DND-41 (cell line): ENCODE results near the gene TFIP11.

Experiments
- ATAC-seq: fragments of 200-7000 bp; cut with Tn5 transposase; 3 replicates; pipeline ENCODE4 v1.9.1; 2021; ENCODE audit warnings: low read depth; ENCODE audit not compliant: insufficient read depth
- DNase-seq: peaks from one replicate; pipeline ENCODE4 v3.0.0-alpha.2; 2020
- H2AFZ ChIP-seq: 2 replicates; pipeline ENCODE4 v1.6.0; 2012; ENCODE audit warnings: low read depth, low read length
- H3K27ac ChIP-seq: 2 replicates; pipeline ENCODE4 v1.5.1; 2012; ENCODE audit warnings: low read length, inconsistent platforms
- H3K27me3 ChIP-seq: fragments of 200-600 bp; sonication (generic); 2 replicates; pipeline ENCODE4 v1.6.0; 2012; ENCODE audit warnings: low read length, mild to moderate bottlenecking, inconsistent platforms; ENCODE audit not compliant: insufficient read depth, poor library complexity
- H3K36me3 ChIP-seq: 2 replicates; pipeline ENCODE4 v1.5.1; 2012; ENCODE audit warnings: low read length, inconsistent platforms; ENCODE audit not compliant: insufficient read depth
- H3K4me1 ChIP-seq: 2 replicates; pipeline ENCODE4 v1.5.1; 2012; ENCODE audit warnings: mild to moderate bottlenecking, low read length; ENCODE audit not compliant: insufficient read depth
- H3K4me2 ChIP-seq: 2 replicates; pipeline ENCODE4 v1.6.0; 2012; ENCODE audit warnings: mild to moderate bottlenecking, moderate library complexity, low read length, inconsistent platforms; ENCODE audit not compliant: insufficient read depth
- H3K4me3 ChIP-seq, 2 experiments: fragments of 200-600 bp in 1 of 2; shearing (Covaris generic) in 1 of 2; 2 replicates each; pipeline ENCODE4 v1.5.1; 2012 to 2016; ENCODE audit warnings: inconsistent platforms in 2 of 2, low read length in 2 of 2, mild to moderate bottlenecking in 2 of 2, low read depth in 1 of 2, moderate library complexity in 1 of 2
- H3K79me2 ChIP-seq: 2 replicates; pipeline ENCODE4 v1.6.0; 2012; ENCODE audit warnings: low read length, inconsistent platforms; ENCODE audit not compliant: insufficient read depth
- H3K9ac ChIP-seq: 2 replicates; pipeline ENCODE4 v1.6.0; 2012; ENCODE audit warnings: low read depth, mild to moderate bottlenecking, inconsistent platforms, low read length, moderate library complexity
- H3K9me3 ChIP-seq: 2 replicates; pipeline ENCODE4 v1.5.1; 2012; ENCODE audit warnings: low read length, moderate library complexity, mild to moderate bottlenecking, inconsistent platforms; ENCODE audit not compliant: insufficient read depth, severe bottlenecking
- H4K20me1 ChIP-seq: 2 replicates; pipeline ENCODE4 v1.6.0; 2012; ENCODE audit warnings: low read length; ENCODE audit not compliant: insufficient read depth
- EZH2 ChIP-seq: IDR thresholded peaks from 3 replicates; pipeline ENCODE4 v1.6.1; 2012; ENCODE audit warnings: borderline replicate concordance, low read depth, mild to moderate bottlenecking, moderate library complexity, low read length, inconsistent platforms; ENCODE audit not compliant: severe bottlenecking
- TF ChIP-seq, protein P1 (sequence below): IDR thresholded peaks from 2 replicates; pipeline ENCODE4 v1.5.1; 2012; ENCODE audit warnings: borderline replicate concordance, low read length, moderate library complexity, mild to moderate bottlenecking; ENCODE audit not compliant: poor library complexity, severe bottlenecking; ENCODE audit errors: extremely low read depth

Gene TFIP11

DNA sequence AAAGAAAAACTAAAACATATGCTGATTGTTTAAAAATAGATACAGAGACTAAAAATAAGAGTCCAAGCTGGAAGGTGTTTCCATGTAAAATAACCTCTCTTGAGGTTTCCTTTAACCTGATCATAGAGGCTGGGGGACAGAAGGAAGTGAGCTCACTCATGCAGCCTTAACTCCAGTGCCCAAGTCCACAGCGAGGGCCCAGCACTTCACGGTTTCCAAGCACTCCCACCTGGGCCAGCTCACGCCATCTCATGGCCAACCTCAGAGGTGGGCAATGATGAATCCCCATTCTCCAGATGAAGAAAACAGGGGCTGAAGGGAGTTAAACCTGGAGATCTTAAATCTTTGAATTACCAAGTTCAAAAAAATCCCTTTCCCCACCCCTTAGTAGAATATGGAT is 14.9 kb upstream of the TFIP11 start:
- Histone ChIP-seq H2AFZ (no peak overlapping the region), H3K36me3 (peaks cover 20% of the 10 kb centered on the region), H3K27me3 (no peaks in the 10 kb centered on the region), H3K27ac (no peak overlapping the region), H3K79me2 (no peaks in the 10 kb centered on the region), H3K9me3 (no peaks in the 10 kb centered on the region), H3K4me2 (no peak overlapping the region), H3K9ac (no peak overlapping the region), H4K20me1 (no peaks in the 10 kb centered on the region), H3K4me1 (no peaks in the 10 kb centered on the region), H3K4me3 (no peak overlapping the region)
- DNase-seq, result no peak
- no peak for ATAC-seq
- TF ChIP-seq, protein P1, sequence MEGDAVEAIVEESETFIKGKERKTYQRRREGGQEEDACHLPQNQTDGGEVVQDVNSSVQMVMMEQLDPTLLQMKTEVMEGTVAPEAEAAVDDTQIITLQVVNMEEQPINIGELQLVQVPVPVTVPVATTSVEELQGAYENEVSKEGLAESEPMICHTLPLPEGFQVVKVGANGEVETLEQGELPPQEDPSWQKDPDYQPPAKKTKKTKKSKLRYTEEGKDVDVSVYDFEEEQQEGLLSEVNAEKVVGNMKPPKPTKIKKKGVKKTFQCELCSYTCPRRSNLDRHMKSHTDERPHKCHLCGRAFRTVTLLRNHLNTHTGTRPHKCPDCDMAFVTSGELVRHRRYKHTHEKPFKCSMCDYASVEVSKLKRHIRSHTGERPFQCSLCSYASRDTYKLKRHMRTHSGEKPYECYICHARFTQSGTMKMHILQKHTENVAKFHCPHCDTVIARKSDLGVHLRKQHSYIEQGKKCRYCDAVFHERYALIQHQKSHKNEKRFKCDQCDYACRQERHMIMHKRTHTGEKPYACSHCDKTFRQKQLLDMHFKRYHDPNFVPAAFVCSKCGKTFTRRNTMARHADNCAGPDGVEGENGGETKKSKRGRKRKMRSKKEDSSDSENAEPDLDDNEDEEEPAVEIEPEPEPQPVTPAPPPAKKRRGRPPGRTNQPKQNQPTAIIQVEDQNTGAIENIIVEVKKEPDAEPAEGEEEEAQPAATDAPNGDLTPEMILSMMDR, result no peak
- no peak for TF ChIP-seq EZH2

DNA sequence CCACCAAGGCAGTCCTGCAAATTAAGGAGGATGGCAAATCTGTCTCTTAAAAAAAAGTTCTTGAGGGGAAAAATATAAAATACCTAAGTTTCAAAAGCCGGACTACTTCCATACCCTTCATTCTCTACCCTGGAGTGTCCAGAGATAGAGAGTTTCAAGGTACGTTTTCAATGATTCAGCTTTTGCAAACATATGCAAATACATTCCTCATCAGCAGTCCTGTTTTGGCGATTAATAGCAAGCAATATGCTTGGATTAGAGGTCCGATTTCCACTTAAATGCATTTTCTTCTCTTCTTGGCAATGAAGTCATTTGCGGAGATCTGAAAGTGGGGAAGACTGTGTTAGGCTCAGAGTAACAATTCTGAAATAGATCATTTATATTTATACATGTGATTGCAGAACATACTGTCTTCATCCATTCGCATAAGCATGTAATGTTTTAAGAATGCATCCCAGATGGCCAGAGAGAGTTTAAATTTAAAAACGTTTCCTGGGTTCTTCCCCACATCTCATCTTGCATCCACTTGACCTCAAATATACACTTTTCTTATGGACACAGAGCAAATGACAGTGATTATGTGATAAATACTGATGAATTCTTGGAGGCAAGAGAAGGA is 13.8 kb upstream of the TFIP11 start:
- Histone ChIP-seq H3K27me3 (no peaks in the 10 kb centered on the region), H3K4me2 (no peak overlapping the region), H3K9me3 (no peaks in the 10 kb centered on the region), H3K27ac (no peak overlapping the region), H2AFZ (no peak overlapping the region), H3K36me3 (peaks cover 16% of the 10 kb centered on the region), H3K4me1 (no peaks in the 10 kb centered on the region), H4K20me1 (no peaks in the 10 kb centered on the region), H3K9ac (no peak overlapping the region), H3K4me3 (no peak overlapping the region), H3K79me2 (no peaks in the 10 kb centered on the region)
- ATAC-seq (no peak), DNase-seq (no peak)
- TF ChIP-seq, protein P1, result no peak
- no peak for TF ChIP-seq EZH2

DNA sequence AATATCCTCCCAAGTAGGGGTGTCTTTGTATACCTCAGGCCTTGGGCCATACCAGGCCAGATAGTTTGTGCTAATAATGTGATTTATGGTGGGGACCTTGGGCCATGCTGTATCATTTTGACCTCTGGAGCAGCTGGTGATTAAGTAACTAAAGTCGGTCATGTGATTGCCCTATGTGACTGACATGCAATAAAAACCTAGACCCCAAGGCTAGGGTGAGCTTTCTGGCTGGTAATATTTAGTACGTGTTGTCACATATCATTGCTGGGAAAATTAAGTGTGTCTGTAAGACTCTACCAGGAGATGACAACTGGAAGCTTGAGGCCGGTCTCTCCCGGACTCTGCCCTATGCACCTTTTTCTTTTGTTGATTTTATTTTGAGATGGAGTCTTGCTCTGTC is 12.6 kb upstream of the TFIP11 start:
- no peaks in the 10 kb centered on the region for H4K20me1 ChIP-seq
- H3K9me3 ChIP-seq, result no peaks in the 10 kb centered on the region
- H3K4me3 ChIP-seq, result no peak overlapping the region
- H3K27ac ChIP-seq, result no peak overlapping the region
- no peaks in the 10 kb centered on the region for H3K27me3 ChIP-seq
- no peak overlapping the region for H3K4me2 ChIP-seq
- no peak for DNase-seq
- H3K79me2 ChIP-seq, result no peaks in the 10 kb centered on the region
- no peak for ATAC-seq
- no peak overlapping the region for H2AFZ ChIP-seq
- TF ChIP-seq EZH2, result no peak
- H3K4me1 ChIP-seq, result no peaks in the 10 kb centered on the region
- peaks cover 13% of the 10 kb centered on the region for H3K36me3 ChIP-seq
- no peak overlapping the region for H3K9ac ChIP-seq

DNA sequence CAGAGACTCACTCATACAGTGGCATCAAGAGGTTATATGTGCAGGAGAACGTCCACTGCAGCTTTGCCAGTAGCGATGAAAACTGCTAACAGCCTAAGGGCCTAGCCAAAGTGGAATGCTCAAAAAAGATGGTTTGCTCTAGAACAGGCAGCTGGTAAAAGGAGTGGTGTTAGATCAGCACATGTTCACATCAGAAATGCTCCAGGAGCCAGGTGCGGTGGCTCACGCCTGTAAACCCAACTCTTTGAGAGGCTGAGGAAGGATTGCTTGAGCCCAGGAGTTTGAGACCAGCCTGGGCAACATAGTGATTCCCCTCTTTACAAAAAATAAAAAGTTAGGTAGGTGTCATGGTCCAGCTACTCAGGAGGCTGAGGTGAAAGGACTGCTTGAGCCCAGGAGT is 10.3 kb upstream of the TFIP11 start:
- ATAC-seq, result no peak
- TF ChIP-seq, protein P1, result no peak
- no peak for TF ChIP-seq EZH2
- H3K36me3 ChIP-seq, result peaks cover 2% of the 10 kb centered on the region; the same call in 1 of the 2 replicates

More for the DNA sequence above, 10.3 kb upstream of the TFIP11 start:
- DNase-seq, result no peak
- Histone ChIP-seq H2AFZ (no peak overlapping the region), H4K20me1 (no peaks in the 10 kb centered on the region), H3K79me2 (no peaks in the 10 kb centered on the region), H3K9me3 (no peaks in the 10 kb centered on the region), H3K4me3 (no peak overlapping the region), H3K9ac (no peak overlapping the region), H3K4me1 (peaks cover 6% of the 10 kb centered on the region; the same call in 1 of the 2 replicates), H3K27me3 (no peaks in the 10 kb centered on the region), H3K4me2 (no peak overlapping the region), H3K27ac (no peak overlapping the region)
